ENCODE measurements around the gene DIRAS2.

Gene DIRAS2

DNA sequence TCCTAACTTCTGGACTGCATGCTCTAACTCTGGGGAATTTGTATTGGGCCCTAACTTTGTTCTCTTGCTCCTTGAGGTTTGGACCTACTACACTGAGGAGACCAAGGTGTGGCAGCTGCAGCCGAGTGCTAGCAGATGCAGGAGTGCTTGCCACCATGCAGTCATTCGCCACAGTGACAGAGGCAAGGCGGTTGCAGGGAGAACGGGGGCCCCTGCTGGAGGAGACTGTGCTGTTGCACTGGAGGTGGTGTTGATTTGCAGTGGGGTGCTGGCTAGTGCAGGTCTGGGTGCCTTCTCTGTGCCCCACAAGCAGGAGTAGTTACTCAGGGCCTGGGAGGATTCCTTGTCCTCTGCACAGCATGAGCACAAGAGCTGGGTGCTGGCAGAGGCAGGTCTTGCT is 22.4 kb upstream of the DIRAS2 start:
- H3K79me2 ChIP-seq (ENCODE audit: control insufficient read depth, insufficient read depth, low read length, poor library complexity): no peaks in the 10 kb centered on the region
- no peak overlapping the region for H2BK5ac ChIP-seq (ENCODE audit: low read depth, low read length, poor library complexity)
- no peaks in the 10 kb centered on the region for H3K79me1 ChIP-seq (ENCODE audit: low read length)
- no peak overlapping the region for H2AFZ ChIP-seq (ENCODE audit: insufficient read depth, low read length, poor library complexity)
- H3K36me3 ChIP-seq (ENCODE audit: control insufficient read depth in 1 of 2, insufficient read depth in 2 of 2, low read length in 2 of 2): no peaks in the 10 kb centered on the region
- no peak overlapping the region for H3K14ac ChIP-seq (ENCODE audit: low read length)
- no peak overlapping the region for H3K27ac ChIP-seq (ENCODE audit: low read depth, low read length)
- no peak overlapping the region for H2BK12ac ChIP-seq (ENCODE audit: low read length)
- no peak overlapping the region for H4K8ac ChIP-seq (ENCODE audit: low read depth, low read length)
- no peaks in the 10 kb centered on the region for H3K27me3 ChIP-seq (ENCODE audit: insufficient read depth, low read length)
- no peak overlapping the region for H3K4ac ChIP-seq (ENCODE audit: low read depth, low read length)
- H3K23ac ChIP-seq (ENCODE audit: low read length): no peak overlapping the region
- no peaks in the 10 kb centered on the region for H3K4me1 ChIP-seq (ENCODE audit: control insufficient read depth in 1 of 2, insufficient read depth in 2 of 2, low read length in 2 of 2)
- no peak overlapping the region for H3K4me3 ChIP-seq (ENCODE audit: low read depth, low read length)
- no peak overlapping the region for H4K12ac ChIP-seq (ENCODE audit: low read depth, low read length)
- H4K91ac ChIP-seq (ENCODE audit: low read depth, low read length): no peak overlapping the region
- no peak overlapping the region for H2BK120ac ChIP-seq (ENCODE audit: insufficient read depth, low read length, poor library complexity)
- H3K4me2 ChIP-seq (ENCODE audit: low read length): no peak overlapping the region
- no peak for DNase-seq
- H2AK5ac ChIP-seq (ENCODE audit: low read length): no peak overlapping the region
- H3K9me3 ChIP-seq (ENCODE audit: insufficient read depth, low read depth, low read length): no peaks in the 10 kb centered on the region
- no peak overlapping the region for H3K18ac ChIP-seq (ENCODE audit: low read length)
- H3K9ac ChIP-seq (ENCODE audit: low read length): no peak overlapping the region
- WGBS (ENCODE audit: extremely low coverage, insufficient coverage, insufficient read length): no CpG with 5 or more reads among the region's 4 CpGs

DNA sequence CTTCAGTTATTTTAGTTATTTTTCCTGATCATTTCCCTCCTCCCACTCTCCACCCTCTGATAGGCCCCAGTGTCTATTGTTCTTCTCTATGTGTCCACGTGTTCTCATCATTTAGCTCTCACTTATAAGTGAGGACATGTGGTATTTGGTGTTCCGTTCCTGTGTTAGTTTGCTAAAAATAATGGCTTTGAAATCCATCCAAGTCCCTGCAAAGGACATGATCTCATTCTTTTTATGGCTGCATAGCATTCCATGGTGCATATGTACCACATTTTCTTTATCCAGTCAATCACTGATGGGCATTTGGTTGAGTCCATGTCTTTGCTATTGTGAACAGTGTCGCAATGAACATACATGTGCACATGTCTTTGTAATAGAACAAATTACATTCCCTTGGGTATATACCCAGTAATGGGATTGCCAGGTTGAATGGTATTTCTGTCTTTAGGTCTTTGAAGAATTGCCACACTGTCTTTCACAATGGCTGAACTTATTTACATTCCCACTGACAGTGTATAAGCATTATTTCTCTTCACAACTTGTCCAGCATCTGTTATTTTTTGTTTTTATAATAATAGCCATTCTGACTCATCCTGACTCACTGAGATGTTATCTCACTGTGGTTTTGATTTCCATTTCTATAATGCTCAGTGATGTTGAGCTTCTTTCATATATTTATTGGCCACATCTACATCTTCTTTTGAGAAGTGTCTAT is 17.2 kb upstream of the DIRAS2 start:
- Histone ChIP-seq H4K91ac (ENCODE audit: low read depth, low read length) (no peak overlapping the region), H3K23ac (ENCODE audit: low read length) (no peak overlapping the region), H3K79me1 (ENCODE audit: low read length) (no peaks in the 10 kb centered on the region), H2AK5ac (ENCODE audit: low read length) (no peak overlapping the region), H3K18ac (ENCODE audit: low read length) (no peak overlapping the region), H3K27ac (ENCODE audit: low read depth, low read length) (no peak overlapping the region), H2BK120ac (ENCODE audit: insufficient read depth, low read length, poor library complexity) (no peak overlapping the region), H3K14ac (ENCODE audit: low read length) (no peak overlapping the region), H2BK5ac (ENCODE audit: low read depth, low read length, poor library complexity) (no peak overlapping the region), H4K12ac (ENCODE audit: low read depth, low read length) (no peak overlapping the region), H3K9ac (ENCODE audit: low read length) (no peak overlapping the region), H3K27me3 (ENCODE audit: insufficient read depth, low read length) (no peaks in the 10 kb centered on the region), H3K9me3 (ENCODE audit: insufficient read depth, low read depth, low read length) (no peaks in the 10 kb centered on the region), H3K79me2 (ENCODE audit: control insufficient read depth, insufficient read depth, low read length, poor library complexity) (no peaks in the 10 kb centered on the region), H3K4me3 (ENCODE audit: low read depth, low read length) (no peak overlapping the region), H3K36me3 (ENCODE audit: control insufficient read depth in 1 of 2, insufficient read depth in 2 of 2, low read length in 2 of 2) (no peaks in the 10 kb centered on the region), H3K4ac (ENCODE audit: low read depth, low read length) (no peak overlapping the region), H3K4me2 (ENCODE audit: low read length) (no peak overlapping the region), H2AFZ (ENCODE audit: insufficient read depth, low read length, poor library complexity) (no peak overlapping the region), H2BK12ac (ENCODE audit: low read length) (no peak overlapping the region), H4K8ac (ENCODE audit: low read depth, low read length) (no peak overlapping the region), H3K4me1 (ENCODE audit: control insufficient read depth in 1 of 2, insufficient read depth in 2 of 2, low read length in 2 of 2) (no peaks in the 10 kb centered on the region)
- WGBS (ENCODE audit: extremely low coverage, insufficient coverage, insufficient read length): no CpG with 5 or more reads among the region's 3 CpGs
- DNase-seq: peak; percentile 10 to 73

DNA sequence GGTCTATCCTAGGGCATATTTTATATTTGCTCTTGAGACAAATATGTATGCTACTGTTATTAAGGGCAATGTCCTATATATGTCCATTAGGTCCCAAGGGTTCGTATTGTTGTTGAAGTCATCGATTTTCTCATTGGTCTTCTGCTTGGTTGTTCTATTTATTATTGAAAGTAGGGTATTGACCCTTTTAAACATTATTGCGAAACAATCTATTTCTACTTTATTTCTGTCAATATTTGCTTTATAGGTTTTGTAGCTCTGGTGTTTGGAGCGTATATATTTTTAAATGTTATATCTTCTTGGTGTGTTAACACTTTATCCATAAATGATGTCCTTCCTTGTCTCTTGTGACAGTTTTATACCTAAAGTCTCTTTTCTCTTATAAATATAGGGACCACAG is 16.2 kb upstream of the DIRAS2 start:
- no peaks in the 10 kb centered on the region for H3K79me1 ChIP-seq (ENCODE audit: low read length)
- no CpG with 5 or more reads among the region's 4 CpGs for WGBS (ENCODE audit: extremely low coverage, insufficient coverage, insufficient read length)
- no peak overlapping the region for H3K23ac ChIP-seq (ENCODE audit: low read length)
- no peaks in the 10 kb centered on the region for H3K4me1 ChIP-seq (ENCODE audit: control insufficient read depth in 1 of 2, insufficient read depth in 2 of 2, low read length in 2 of 2)
- no peak overlapping the region for H3K18ac ChIP-seq (ENCODE audit: low read length)
- H3K79me2 ChIP-seq (ENCODE audit: control insufficient read depth, insufficient read depth, low read length, poor library complexity): no peaks in the 10 kb centered on the region
- H4K8ac ChIP-seq (ENCODE audit: low read depth, low read length): no peak overlapping the region
- H3K4me2 ChIP-seq (ENCODE audit: low read length): no peak overlapping the region
- H3K36me3 ChIP-seq (ENCODE audit: control insufficient read depth in 1 of 2, insufficient read depth in 2 of 2, low read length in 2 of 2): no peaks in the 10 kb centered on the region
- H2AK5ac ChIP-seq (ENCODE audit: low read length): no peak overlapping the region
- H3K27me3 ChIP-seq (ENCODE audit: insufficient read depth, low read length): no peaks in the 10 kb centered on the region
- H4K91ac ChIP-seq (ENCODE audit: low read depth, low read length): no peak overlapping the region
- H3K9me3 ChIP-seq (ENCODE audit: insufficient read depth, low read depth, low read length): no peaks in the 10 kb centered on the region
- H4K12ac ChIP-seq (ENCODE audit: low read depth, low read length): no peak overlapping the region
- H2BK120ac ChIP-seq (ENCODE audit: insufficient read depth, low read length, poor library complexity): no peak overlapping the region
- H2AFZ ChIP-seq (ENCODE audit: insufficient read depth, low read length, poor library complexity): no peak overlapping the region
- H3K27ac ChIP-seq (ENCODE audit: low read depth, low read length): no peak overlapping the region
- no peak overlapping the region for H3K9ac ChIP-seq (ENCODE audit: low read length)
- DNase-seq: no peak
- no peak overlapping the region for H3K4ac ChIP-seq (ENCODE audit: low read depth, low read length)
- no peak overlapping the region for H2BK5ac ChIP-seq (ENCODE audit: low read depth, low read length, poor library complexity)
- no peak overlapping the region for H3K14ac ChIP-seq (ENCODE audit: low read length)
- no peak overlapping the region for H2BK12ac ChIP-seq (ENCODE audit: low read length)
- H3K4me3 ChIP-seq (ENCODE audit: low read depth, low read length): no peak overlapping the region

DNA sequence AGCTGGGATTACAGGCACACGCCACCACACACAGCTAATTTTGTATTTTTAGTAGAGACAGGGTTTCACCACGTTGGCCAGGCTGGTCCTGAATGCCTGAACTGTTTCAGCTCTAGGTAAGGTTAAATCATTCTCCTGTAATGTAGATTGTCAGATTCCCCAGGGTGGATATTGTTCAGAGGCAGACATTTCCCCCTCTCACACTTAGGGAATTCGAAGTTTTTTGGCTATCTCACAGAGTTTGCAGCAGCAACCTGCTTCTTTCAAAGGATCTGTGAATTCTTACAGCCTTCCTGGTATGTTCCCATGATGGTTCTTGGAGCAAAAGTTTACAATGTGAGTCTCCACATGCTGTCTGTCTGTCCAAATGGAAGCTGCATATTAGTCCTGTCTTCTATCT is 15.6 kb upstream of the DIRAS2 start:
- Histone ChIP-seq H3K4ac (ENCODE audit: low read depth, low read length) (no peak overlapping the region), H3K9ac (ENCODE audit: low read length) (no peak overlapping the region), H3K36me3 (ENCODE audit: control insufficient read depth in 1 of 2, insufficient read depth in 2 of 2, low read length in 2 of 2) (no peaks in the 10 kb centered on the region), H2BK5ac (ENCODE audit: low read depth, low read length, poor library complexity) (no peak overlapping the region), H3K79me2 (ENCODE audit: control insufficient read depth, insufficient read depth, low read length, poor library complexity) (no peaks in the 10 kb centered on the region), H4K91ac (ENCODE audit: low read depth, low read length) (no peak overlapping the region), H4K12ac (ENCODE audit: low read depth, low read length) (no peak overlapping the region), H3K27me3 (ENCODE audit: insufficient read depth, low read length) (no peaks in the 10 kb centered on the region), H3K27ac (ENCODE audit: low read depth, low read length) (no peak overlapping the region), H3K23ac (ENCODE audit: low read length) (no peak overlapping the region), H2AFZ (ENCODE audit: insufficient read depth, low read length, poor library complexity) (no peak overlapping the region), H3K4me1 (ENCODE audit: control insufficient read depth in 1 of 2, insufficient read depth in 2 of 2, low read length in 2 of 2) (no peaks in the 10 kb centered on the region), H3K4me2 (ENCODE audit: low read length) (no peak overlapping the region), H3K18ac (ENCODE audit: low read length) (no peak overlapping the region), H3K9me3 (ENCODE audit: insufficient read depth, low read depth, low read length) (no peaks in the 10 kb centered on the region), H2BK12ac (ENCODE audit: low read length) (no peak overlapping the region), H4K8ac (ENCODE audit: low read depth, low read length) (no peak overlapping the region), H3K4me3 (ENCODE audit: low read depth, low read length) (no peak overlapping the region), H2AK5ac (ENCODE audit: low read length) (no peak overlapping the region), H3K14ac (ENCODE audit: low read length) (no peak overlapping the region), H2BK120ac (ENCODE audit: insufficient read depth, low read length, poor library complexity) (no peak overlapping the region), H3K79me1 (ENCODE audit: low read length) (no peaks in the 10 kb centered on the region)
- WGBS (ENCODE audit: extremely low coverage, insufficient coverage, insufficient read length): no CpG with 5 or more reads among the region's 3 CpGs
- DNase-seq: peak; percentile 56 to 83
